Small intestine (tissue), 7 donors: ENCODE results near the gene SMARCA2. TPM values are rescaled to one million over a fixed set of nuclear protein-coding genes. Genes with fewer than 3 reads are reported as not detected.

Experiments
- DNase-seq, 2 donors: peaks; one replicate each; pipeline versions ENCODE4 v3.0.0 to v3.0.0-alpha.2; 2013
- FAIRE-seq: peaks from 2 replicates; lab custom pipeline; 2012; peaks lifted over from hg19 to GRCh38; lab: Jason Lieb, UNC
- H3K27ac ChIP-seq, 3 donors: one replicate each; pipeline ENCODE4 v1.5.1; 2013; ENCODE audit warnings: low read length in 2 of 3, mild to moderate bottlenecking in 2 of 3, control low read depth in 1 of 3, inconsistent platforms in 1 of 3, low read depth in 1 of 3, moderate library complexity in 1 of 3
- H3K27me3 ChIP-seq, 3 donors: one replicate each; pipeline ENCODE4 v1.6.1; 2013; ENCODE audit warnings: low read length in 3 of 3, inconsistent platforms in 1 of 3; ENCODE audit not compliant: control insufficient read depth in 3 of 3, insufficient read depth in 3 of 3
- H3K36me3 ChIP-seq, 3 donors: one replicate each; pipeline ENCODE4 v1.6.1; 2013; ENCODE audit warnings: low read length in 3 of 3, inconsistent platforms in 1 of 3, low read depth in 1 of 3, mild to moderate bottlenecking in 1 of 3, moderate library complexity in 1 of 3; ENCODE audit not compliant: control insufficient read depth in 3 of 3, insufficient read depth in 2 of 3
- H3K4me1 ChIP-seq, 3 donors: one replicate each; pipeline ENCODE4 v1.6.1; 2013; ENCODE audit warnings: low read length in 2 of 3, inconsistent platforms in 1 of 3, low read depth in 1 of 3, mild to moderate bottlenecking in 1 of 3, moderate library complexity in 1 of 3; ENCODE audit not compliant: control insufficient read depth in 3 of 3, insufficient read depth in 2 of 3
- H3K4me3 ChIP-seq, 3 donors: one replicate each; pipeline ENCODE4 v1.5.1; 2013; ENCODE audit warnings: low read length in 3 of 3, control low read depth in 1 of 3, inconsistent platforms in 1 of 3, low read depth in 1 of 3, mild to moderate bottlenecking in 1 of 3, moderate library complexity in 1 of 3
- H3K9me3 ChIP-seq, 2 donors: one replicate each; pipeline ENCODE4 v1.6.1; 2013; ENCODE audit warnings: low read depth in 1 of 2, low read length in 1 of 2; ENCODE audit not compliant: control insufficient read depth in 2 of 2, insufficient read depth in 1 of 2
- WGBS, 3 donors: extraction: QIAGEN DNeasy Blood & Tissue Kit; methylation state at CpG; one replicate each; pipeline ENCODE4 v1.1.7; 2013; 5-methylcytosine and 5-hydroxymethylcytosine counted together
- polyA plus RNA-seq, 4 donors: library from polyadenylated mRNA; stranded (reverse) in 3 of 4; unstranded in 1 of 4; fragments of 200-250 nt in 3 of 4; fragments of 120-200 nt in 1 of 4; gene quantifications; one replicate each; pipeline versions ENCODE4 v1.2.1 to v1.2.3, GENCODE V29; 2013
- donor health status: healthy with polysubstance abuse.
- donor health status: control.
- donor health status: control.
- donor health status: Bipolar disorder and iron deficiency.
- donor health status: healthy.

Gene SMARCA2
- polyA plus RNA-seq, 4 donors: 28.2 to 58.7 (median 32.5) TPM

GRCh38 chr9:2199999-2200796, 185.1 kb downstream of the SMARCA2 start:
- Histone ChIP-seq H3K36me3 (peaks cover 0 to 5% (median 0%) of the 10 kb centered on the region in 3 donors), H3K27me3 (no peaks in the 10 kb centered on the region), H3K27ac (no peak overlapping the region), H3K4me3 (no peak overlapping the region), H3K4me1 (no peaks in the 10 kb centered on the region), H3K9me3 (peaks cover 0 to 11% of the 10 kb centered on the region in 2 donors)
- DNase-seq (no peak), FAIRE-seq (no peak)
- WGBS, 3 donors: 92 to 95% (median 92%) methylated on average over 7 of the region's 7 CpGs

DNA sequence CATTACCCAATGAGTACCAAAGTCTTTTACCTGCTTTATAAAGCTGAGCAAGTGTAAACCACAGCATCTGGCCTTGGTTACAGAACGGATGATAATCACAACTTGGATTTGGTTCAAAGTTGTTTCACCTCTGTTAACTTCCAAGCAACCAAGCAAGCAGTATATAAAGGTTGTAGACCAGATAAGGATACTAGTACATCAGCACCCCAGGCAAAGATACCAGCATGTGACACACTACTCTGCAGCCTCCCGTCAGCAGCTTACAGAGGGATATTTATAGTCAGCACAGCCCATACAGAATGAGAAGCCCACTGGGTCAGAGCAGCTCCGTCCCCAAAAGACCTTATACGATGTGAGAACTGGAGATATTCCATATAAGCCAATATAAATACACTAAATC, 193.3 kb downstream of the SMARCA2 start:
- Histone ChIP-seq H3K4me1 (no peaks in the 10 kb centered on the region), H3K27me3 (no peaks in the 10 kb centered on the region), H3K27ac (no peak overlapping the region), H3K4me3 (no peak overlapping the region), H3K36me3 (no peaks in the 10 kb centered on the region), H3K9me3 (no peaks in the 10 kb centered on the region)
- 62 to 78% (median 69%) methylated on average over 4 of the region's 4 CpGs for WGBS, 3 donors
- FAIRE-seq: no peak
- no peak for DNase-seq

DNA sequence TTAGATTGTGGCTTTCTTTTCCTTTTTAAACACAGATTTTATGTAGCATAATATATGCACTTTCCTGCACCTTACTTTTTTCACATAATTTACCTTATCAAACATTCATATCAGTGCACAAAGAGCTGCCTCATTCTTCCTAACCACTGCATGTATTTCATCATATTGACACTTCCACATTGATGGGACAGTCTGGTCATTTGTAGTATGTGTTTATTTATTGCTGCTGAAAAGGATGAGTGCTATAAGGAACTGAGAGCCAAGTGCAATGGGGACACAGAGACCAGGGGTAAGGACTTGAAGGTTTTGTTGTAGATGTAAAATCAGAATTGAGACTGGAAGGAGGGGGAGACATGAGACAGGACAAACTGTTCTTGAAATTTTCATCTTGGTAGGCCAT, 193.8 kb downstream of the SMARCA2 start:
- no peak overlapping the region for H3K27ac ChIP-seq
- no peak for FAIRE-seq
- H3K4me1 ChIP-seq: no peaks in the 10 kb centered on the region
- no peak overlapping the region for H3K4me3 ChIP-seq
- no peaks in the 10 kb centered on the region for H3K36me3 ChIP-seq
- no peaks in the 10 kb centered on the region for H3K9me3 ChIP-seq
- DNase-seq: no peak
- no peaks in the 10 kb centered on the region for H3K27me3 ChIP-seq

DNA sequence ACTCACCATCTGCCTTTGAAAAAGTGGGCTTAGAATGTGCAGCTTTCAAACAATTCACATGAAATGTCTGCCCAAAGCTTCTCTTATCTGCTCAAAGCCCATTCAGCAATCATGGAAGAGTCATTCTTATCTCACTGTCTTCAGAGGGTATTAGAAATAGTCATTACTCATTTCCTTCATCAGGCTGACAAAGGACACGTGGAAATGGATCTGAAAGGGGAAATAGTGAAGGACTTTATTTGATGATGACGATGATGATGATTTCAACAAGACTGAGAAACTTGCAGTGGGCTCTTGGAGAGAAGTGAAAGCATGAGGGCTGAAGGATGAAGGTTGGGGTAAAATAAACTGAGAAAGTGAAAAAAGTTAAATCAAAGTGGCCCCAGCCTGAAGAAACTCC, 194.3 kb downstream of the SMARCA2 start:
- H3K4me3 ChIP-seq: no peak overlapping the region
- H3K27me3 ChIP-seq: no peaks in the 10 kb centered on the region
- no peaks in the 10 kb centered on the region for H3K36me3 ChIP-seq
- no peak for FAIRE-seq
- no peak overlapping the region for H3K27ac ChIP-seq
- 36 to 52% (median 51%) methylated on average over 2 of the region's 2 CpGs for WGBS, 3 donors
- no peak for DNase-seq
- H3K4me1 ChIP-seq: no peaks in the 10 kb centered on the region
- no peaks in the 10 kb centered on the region for H3K9me3 ChIP-seq

DNA sequence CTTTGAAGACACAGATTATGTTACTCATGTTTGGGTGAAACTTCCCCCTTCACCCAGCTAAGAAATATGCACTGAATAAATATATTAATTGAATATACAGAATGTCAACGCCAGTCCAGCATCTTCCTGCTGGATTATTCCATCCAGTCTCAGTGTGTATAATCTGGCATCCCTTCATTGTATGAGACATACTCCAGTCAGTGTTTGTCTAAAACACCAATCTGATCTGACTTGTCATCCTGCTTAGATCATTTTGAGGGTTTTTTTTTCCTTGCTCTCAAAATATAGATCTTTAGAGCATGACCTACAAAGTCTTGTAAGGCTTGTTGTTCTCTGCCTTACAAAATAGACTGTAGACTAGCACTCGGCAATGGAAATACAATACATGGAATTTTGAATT, 195.1 kb downstream of the SMARCA2 start:
- 79 to 89% (median 80%) methylated on average over 2 of the region's 2 CpGs for WGBS, 3 donors
- FAIRE-seq: no peak
- Histone ChIP-seq H3K9me3 (no peaks in the 10 kb centered on the region), H3K36me3 (no peaks in the 10 kb centered on the region), H3K27me3 (no peaks in the 10 kb centered on the region), H3K27ac (no peak overlapping the region), H3K4me3 (no peak overlapping the region), H3K4me1 (no peaks in the 10 kb centered on the region)
- no peak for DNase-seq

GRCh38 chr9:2213830-2214468, 198.8 kb downstream of the SMARCA2 start:
- Histone ChIP-seq H3K36me3 (no peaks in the 10 kb centered on the region), H3K4me1 (no peaks in the 10 kb centered on the region), H3K4me3 (no peak overlapping the region), H3K27ac (no peak overlapping the region), H3K27me3 (no peaks in the 10 kb centered on the region), H3K9me3 (no peaks in the 10 kb centered on the region)
- 73 to 92% (median 78%) methylated on average over 6 of the region's 6 CpGs for WGBS, 3 donors
- FAIRE-seq (no peak), DNase-seq (no peak)

DNA sequence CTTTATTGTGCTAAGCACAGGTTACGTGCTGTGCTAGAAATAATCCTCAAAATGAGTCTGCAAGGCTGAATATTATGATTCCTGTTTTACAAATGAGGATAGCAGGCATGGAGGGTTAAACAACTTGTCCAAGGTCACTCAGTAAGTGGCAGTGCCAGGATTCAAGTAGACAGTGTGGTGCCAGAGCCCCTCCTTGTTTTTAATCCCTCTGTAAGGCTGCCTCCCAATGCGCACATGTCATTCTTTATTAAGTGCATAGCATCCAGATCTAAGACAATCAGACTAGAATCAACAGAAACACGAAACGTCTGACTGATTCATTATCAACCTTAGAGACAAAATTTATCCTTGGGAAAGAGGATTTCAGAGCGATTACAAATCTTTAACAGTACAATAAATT, 199.6 kb downstream of the SMARCA2 start:
- 71 to 82% (median 81%) methylated on average over 5 of the region's 5 CpGs for WGBS, 3 donors
- no peaks in the 10 kb centered on the region for H3K4me1 ChIP-seq
- no peaks in the 10 kb centered on the region for H3K36me3 ChIP-seq
- no peaks in the 10 kb centered on the region for H3K9me3 ChIP-seq
- H3K27ac ChIP-seq: no peak overlapping the region
- no peaks in the 10 kb centered on the region for H3K27me3 ChIP-seq
- DNase-seq (no peak), FAIRE-seq (no peak)
- H3K4me3 ChIP-seq: no peak overlapping the region

GRCh38 chr9:2215921-2216441, 200.8 kb downstream of the SMARCA2 start:
- Histone ChIP-seq H3K4me3 (no peak overlapping the region), H3K4me1 (no peaks in the 10 kb centered on the region), H3K36me3 (no peaks in the 10 kb centered on the region), H3K27ac (no peak overlapping the region), H3K9me3 (no peaks in the 10 kb centered on the region), H3K27me3 (no peaks in the 10 kb centered on the region)
- DNase-seq: no peak
- 93 to 95% (median 93%) methylated on average over 8 of the region's 8 CpGs for WGBS, 3 donors
- FAIRE-seq: no peak
